ENCODE measurements around the gene SLC14A1. TPM values are rescaled to one million over a fixed set of nuclear protein-coding genes. Genes with fewer than 3 reads are reported as not detected.

Gene SLC14A1
- total and polyA plus RNA-seq, 2 experiments from 2014 or later: 0.21 to 0.53 TPM

- no peaks in the 10 kb centered on the region for H3K27me3 ChIP-seq (ENCODE audit: insufficient read depth)
- no peaks in the 10 kb centered on the region for H3K79me2 ChIP-seq (replicated peaks; ENCODE audit: insufficient read depth)
- no peaks in the 10 kb centered on the region for H3K36me3 ChIP-seq (ENCODE audit: insufficient read depth)
- ATAC-seq (no peak), DNase-seq (ENCODE audit: low spot score) (no peak)
- peaks cover 6% of the 10 kb centered on the region for H3K4me1 ChIP-seq (ENCODE audit: insufficient read depth)
- no peak overlapping the region for H3K4me3 ChIP-seq
- peaks cover 8% of the 10 kb centered on the region; the same call in 1 of the 2 replicates for H3K9me2 ChIP-seq (ENCODE audit: insufficient read depth)
- no peaks in the 10 kb centered on the region for H4K20me1 ChIP-seq (replicated peaks; ENCODE audit: insufficient read depth)
- no peak overlapping the region for H3K27ac Mint-ChIP-seq
- no peaks in the 10 kb centered on the region for H3F3A ChIP-seq (replicated peaks; ENCODE audit: low read depth)
- no peaks in the 10 kb centered on the region; the same call in 1 of the 3 replicates for H3K9me3 Mint-ChIP-seq
- H3K4me3 Mint-ChIP-seq: no peak overlapping the region
- H3K36me3 Mint-ChIP-seq (ENCODE audit: low read depth): no peaks in the 10 kb centered on the region
- no peak for TF ChIP-seq JUNB (IDR thresholded peaks at IDR 0.05; ENCODE audit: unreplicated experiment)
- TF ChIP-seq CTCF (conservative IDR thresholded peaks at IDR 0.05; ENCODE audit: low read depth in 2 of 2): no peak
- no peak for TF ChIP-seq EZH2 (IDR thresholded peaks at IDR 0.05; ENCODE audit: low read depth, unreplicated experiment)
- TF ChIP-seq ZNF462 (CRISPR knock-in tag; IDR thresholded peaks at IDR 0.05): no peak
- no peak for TF ChIP-seq CREB1 (CRISPR knock-in tag; IDR thresholded peaks at IDR 0.05; ENCODE audit: low read depth)
- TF ChIP-seq ZNF114 (CRISPR knock-in tag; IDR thresholded peaks at IDR 0.05): no peak
- TF ChIP-seq REST (IDR thresholded peaks at IDR 0.05; ENCODE audit: unreplicated experiment): no peak
- no peak for TF ChIP-seq ZNF331 (CRISPR knock-in tag; IDR thresholded peaks at IDR 0.05; ENCODE audit: low read depth)
- H3K27ac ChIP-seq (ENCODE audit: low read depth): peak overlapping the region; percentile 18; the same call in 1 of the 2 replicates
- peak overlapping the region; percentile 19; the same call in 1 of the 2 replicates for H3K4me2 ChIP-seq
- peaks cover 15% of the 10 kb centered on the region for H3K4me1 Mint-ChIP-seq
- peak overlapping the region; percentile 81; the same call in 1 of the 2 replicates for H2AFZ ChIP-seq
- H3K27me3 Mint-ChIP-seq (ENCODE audit: insufficient read depth, low read depth, poor library complexity): peaks cover 4% of the 10 kb centered on the region
These were observed 58.7 kb downstream of the SLC14A1 start for GRCh38 chr18:45782662-45783061.

All from GM23338 (cell line).